HG03135 (cell line): ENCODE results near the gene SLC37A2.

ENCODE experiments used
- ATAC-seq: cut with Tn5 transposase; IDR thresholded peaks from one replicate; pipeline ENCODE4 v1.9.1; 2021; ENCODE audit warnings: mild to moderate bottlenecking, moderate library complexity; ENCODE audit not compliant: unreplicated experiment

The SLC37A2 gene

GRCh38 chr11:125070699-125071254 lies 7.7 kb downstream of the SLC37A2 start:
- peak; percentile 74 for ATAC-seq

- no peak for ATAC-seq
Measured at GRCh38 chr11:125071435-125071834, 8.3 kb downstream of the SLC37A2 start.

GRCh38 chr11:125071846-125072217 lies 8.7 kb downstream of the SLC37A2 start:
- ATAC-seq: no peak

- ATAC-seq: peak; percentile 77
Measured at GRCh38 chr11:125072218-125072960, 9.3 kb downstream of the SLC37A2 start.

GRCh38 chr11:125072961-125073590 lies 10.0 kb downstream of the SLC37A2 start:
- no peak for ATAC-seq

GRCh38 chr11:125073616-125074483 lies 10.7 kb downstream of the SLC37A2 start:
- no peak for ATAC-seq

- no peak for ATAC-seq
Measured at GRCh38 chr11:125074511-125075241, 11.6 kb downstream of the SLC37A2 start.

GRCh38 chr11:125075242-125075625 lies 12.1 kb downstream of the SLC37A2 start:
- no peak for ATAC-seq

- ATAC-seq: no peak
Measured at GRCh38 chr11:125075900-125076317, 12.8 kb downstream of the SLC37A2 start.

- ATAC-seq: no peak
Measured at GRCh38 chr11:125076378-125076945, 13.4 kb downstream of the SLC37A2 start.

- no peak for ATAC-seq
Measured at GRCh38 chr11:125078016-125078415, 14.9 kb downstream of the SLC37A2 start.

GRCh38 chr11:125078516-125079140 lies 15.5 kb downstream of the SLC37A2 start:
- no peak for ATAC-seq

GRCh38 chr11:125079151-125079877 lies 16.2 kb downstream of the SLC37A2 start:
- ATAC-seq: no peak

GRCh38 chr11:125079878-125080530 lies 16.9 kb downstream of the SLC37A2 start:
- ATAC-seq: no peak

- ATAC-seq: no peak
Measured at GRCh38 chr11:125080531-125080911, 17.4 kb downstream of the SLC37A2 start.

- no peak for ATAC-seq
Measured at GRCh38 chr11:125081098-125081798, 18.1 kb downstream of the SLC37A2 start.

- ATAC-seq: no peak
Measured at GRCh38 chr11:125082040-125082439, 18.9 kb downstream of the SLC37A2 start.
